GF-D8 (cell line): ENCODE results near the gene SPTLC3.

Experiments
- DNase-seq: peaks from one replicate; lab custom pipeline; 2025; lab: John Stamatoyannopoulos, UW

The SPTLC3 gene

DNA sequence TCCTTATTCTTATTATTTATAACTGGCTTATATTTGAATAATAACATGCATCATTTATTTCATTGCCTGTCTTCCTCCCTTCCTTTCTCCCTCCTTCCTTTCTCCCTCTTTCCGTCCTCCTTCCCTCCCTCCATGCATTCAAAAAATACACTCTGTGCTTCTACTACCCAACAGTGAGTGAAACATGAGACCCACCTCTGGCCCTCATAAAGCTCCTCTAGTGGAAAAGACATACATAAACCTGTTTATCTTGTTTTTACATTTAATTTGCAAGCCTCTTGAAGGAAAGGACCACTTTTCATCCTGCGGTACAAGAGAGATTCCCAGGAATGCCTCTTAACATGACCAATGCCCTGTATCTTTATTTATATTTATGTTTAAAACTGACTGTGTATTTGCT is 190.5 kb downstream of the SPTLC3 start:
- no peak for DNase-seq

DNA sequence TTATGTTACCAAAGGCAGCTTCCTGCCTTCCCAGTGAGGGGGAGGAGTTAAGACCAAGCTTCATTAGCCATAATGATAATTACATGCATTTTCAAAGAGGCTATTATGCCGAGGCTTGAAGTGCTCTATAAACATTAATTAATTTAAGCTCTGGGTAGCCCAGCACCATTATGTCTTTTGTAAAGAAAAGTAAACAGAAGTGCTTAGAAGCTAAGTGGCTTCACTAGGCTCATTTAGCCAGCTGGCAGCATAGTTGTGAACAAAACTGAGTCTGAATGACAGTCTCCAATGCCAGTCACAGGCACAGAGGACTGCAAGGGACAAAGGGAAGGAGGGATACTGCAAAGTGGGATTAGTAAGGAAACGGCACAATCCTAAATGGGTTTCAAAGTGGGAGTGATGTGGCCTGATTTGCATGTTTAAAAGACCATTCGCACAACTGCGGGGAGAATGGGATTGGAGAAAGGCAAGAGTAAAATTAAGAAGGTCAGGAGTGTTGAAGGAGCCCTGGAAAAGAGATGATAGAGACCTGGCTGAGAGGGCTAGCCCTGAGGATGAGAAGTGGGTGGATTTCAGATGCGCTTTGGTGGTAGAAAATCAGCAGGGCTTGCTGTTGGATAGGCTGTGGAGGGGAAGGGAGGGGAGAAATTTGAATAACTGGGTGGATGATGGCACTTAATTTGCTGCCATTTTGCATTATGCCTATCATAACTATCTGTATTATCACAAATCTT is 192.2 kb downstream of the SPTLC3 start:
- DNase-seq: no peak

DNA sequence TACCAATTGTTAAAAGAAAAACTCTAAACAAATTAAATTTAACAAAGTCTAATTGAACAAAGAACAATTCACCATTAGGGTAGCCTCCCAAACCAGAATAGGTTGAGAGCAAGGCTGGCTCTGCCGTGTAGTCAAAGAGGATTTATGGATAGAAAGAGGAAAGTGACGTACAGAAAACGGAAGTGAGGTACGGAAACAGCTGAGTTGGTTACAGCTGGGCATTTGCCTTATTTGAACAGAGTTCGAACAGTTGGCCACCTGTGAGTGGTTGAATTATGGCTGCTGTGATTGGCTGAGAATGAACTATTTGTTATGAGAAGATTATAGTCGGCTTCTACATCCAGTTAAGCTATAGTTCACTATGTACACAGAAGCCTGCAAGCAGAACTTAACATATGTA is 193.8 kb downstream of the SPTLC3 start:
- DNase-seq: no peak

DNA sequence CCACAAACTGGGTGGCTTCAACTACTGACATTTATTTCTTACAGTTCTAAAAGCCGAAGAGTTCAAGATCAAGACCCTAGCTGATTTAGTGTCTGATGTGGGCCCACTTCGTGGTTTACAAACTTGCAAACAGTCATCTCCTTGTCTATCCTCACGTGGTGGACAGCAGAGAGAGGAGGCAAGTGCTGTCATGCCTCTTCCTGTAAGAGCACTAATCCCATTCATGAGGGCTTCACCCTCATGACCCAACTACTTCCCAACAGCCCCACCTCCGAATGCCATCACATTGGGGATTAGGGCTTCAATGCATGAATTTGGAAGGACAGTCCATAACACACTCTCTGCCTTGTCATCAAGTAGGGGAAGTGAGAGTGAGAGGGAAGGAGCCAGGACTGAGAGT is 196.7 kb downstream of the SPTLC3 start:
- no peak for DNase-seq

DNA sequence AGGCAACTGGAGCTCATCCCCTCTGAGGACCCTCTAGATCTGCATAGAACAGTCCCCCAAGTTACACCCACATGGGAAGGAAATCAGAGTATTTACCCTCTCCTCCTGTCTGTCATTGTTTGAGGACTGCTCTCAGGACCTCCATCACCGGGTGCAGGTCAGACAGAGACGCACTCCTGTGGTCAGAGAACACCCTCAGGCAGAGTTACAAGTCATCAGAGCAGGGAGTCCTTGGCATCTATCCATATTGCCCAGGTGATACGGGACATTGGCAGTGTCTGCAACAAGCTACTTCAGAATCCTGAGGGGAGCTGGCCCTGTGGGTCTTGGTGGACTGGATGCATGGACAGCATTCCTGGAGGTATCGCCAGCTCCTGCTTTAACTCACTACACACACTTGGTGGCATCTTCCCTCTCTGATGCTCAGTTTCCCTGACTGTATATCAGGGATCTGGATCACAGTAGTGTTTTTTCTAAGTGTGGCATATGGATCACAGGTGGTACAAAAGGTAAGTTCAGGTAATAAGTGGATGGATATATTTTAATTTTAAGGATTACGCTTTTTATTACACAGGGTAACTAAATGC is 197.2 kb downstream of the SPTLC3 start:
- no peak for DNase-seq

DNA sequence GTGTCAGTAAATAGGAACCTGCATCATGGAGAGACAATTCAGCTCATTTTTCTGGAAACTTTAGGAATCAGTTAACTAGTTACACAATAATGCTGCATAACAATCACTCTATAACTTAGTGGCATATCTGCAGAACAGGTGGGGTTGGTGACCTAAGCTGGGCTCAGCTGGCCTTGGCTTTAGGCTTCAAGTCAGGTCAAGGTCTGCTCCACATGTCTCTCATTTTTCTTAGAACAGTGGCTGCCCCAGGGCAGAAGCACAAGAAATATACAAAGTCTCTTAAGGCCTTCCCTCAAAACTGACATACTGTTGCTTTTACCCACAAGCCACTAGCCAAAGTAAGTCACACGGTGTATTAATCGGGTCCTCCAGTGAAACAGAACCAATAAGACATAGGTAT is 198.2 kb downstream of the SPTLC3 start:
- DNase-seq: no peak

DNA sequence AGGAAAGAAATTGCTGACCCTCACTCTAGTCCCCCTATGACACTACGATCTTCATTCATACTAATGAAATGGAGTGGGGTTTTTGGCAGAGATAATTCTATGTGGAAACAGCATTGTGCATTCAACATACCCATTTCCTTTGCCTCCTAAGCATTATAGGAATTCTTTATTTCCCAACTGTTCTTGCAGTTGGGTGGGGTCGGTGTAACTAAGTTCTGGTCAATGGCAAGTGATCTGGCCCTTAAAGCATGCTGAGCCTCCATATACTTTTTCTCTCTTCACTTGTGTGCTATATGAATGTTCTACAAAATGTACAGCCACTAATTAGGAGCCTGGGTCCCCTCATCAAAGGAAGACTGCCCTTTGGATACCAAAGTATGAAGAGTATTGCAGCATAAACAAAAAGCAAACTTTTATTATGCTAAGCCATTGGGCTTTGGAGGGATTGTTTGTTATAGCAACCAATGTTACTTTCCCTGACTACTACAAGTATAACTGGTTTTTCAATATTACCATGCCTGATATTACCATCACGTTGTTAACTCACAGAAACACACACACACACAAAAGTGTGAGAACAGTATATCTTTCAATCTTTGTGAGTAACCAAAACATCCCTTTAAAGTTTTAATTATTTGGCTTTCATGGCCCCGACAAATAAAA is 203.3 kb downstream of the SPTLC3 start:
- DNase-seq: no peak

DNA sequence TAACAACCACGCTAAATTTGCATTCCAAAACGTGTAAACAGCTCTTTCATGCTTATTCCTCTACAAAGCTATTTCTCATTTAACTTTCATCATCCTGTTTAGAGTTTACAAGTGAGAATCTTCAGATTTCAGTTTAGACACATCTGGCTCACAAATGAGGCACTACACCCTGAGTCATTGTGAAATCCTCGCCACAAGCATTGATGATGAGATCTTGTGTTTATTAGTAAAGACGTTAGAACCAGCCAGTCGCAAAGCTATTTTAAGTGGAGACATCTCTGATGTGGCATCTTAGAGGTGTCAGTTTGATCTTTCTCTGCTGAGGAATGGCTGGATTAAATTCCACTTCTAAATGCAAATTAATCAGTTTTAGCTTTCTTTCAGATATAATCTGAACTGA is 204.0 kb downstream of the SPTLC3 start:
- DNase-seq: no peak

DNA sequence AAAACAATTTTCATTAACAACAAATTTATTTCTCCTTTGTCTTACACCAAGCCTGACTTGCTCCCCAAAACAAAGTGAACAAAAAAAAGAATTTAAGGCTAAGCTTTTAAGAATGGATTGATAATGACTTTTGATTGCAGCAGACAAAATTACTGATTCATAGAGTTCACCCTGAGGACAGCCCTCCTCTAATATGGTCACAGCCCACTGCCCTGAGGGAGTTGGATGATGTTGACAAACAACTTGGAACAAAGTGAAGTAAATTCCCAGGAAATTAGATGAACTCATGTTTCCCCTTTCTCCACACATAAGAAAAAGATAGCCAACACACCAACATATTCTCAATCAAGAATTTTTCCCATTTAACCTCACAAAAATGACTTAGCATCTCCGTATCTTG is 204.6 kb downstream of the SPTLC3 start:
- DNase-seq: no peak

DNA sequence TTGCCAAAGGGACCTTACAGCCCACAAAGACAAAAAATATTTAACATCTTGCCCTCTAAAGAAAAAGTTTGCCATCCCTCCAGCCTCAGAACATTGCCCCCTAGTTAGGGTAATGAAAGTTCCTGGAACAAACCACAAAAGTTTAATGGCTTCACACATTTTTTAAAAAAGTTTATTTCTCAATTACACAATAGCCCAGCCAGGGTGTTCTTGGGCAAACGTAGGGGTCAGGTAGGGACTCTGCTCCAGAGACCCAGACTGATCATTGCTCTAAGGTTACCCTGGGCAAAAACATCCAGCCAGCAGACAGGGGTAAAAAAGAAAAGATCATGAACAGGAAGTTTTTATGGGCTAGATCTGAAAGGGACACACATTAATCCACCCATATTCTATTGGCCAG is 207.8 kb downstream of the SPTLC3 start:
- DNase-seq: no peak
